H9 (cell line): ENCODE measurements around the gene PLCH2. TPM values are rescaled to one million over a fixed set of nuclear protein-coding genes. Genes with fewer than 3 reads are reported as not detected.
A peak's percentile ranks its signal among the peaks of the same experiment; 100 is the strongest.

Source experiments
- DNase-seq: peaks from one replicate; pipeline ENCODE4 v3.0.0-alpha.2; 2017
- H2AFZ ChIP-seq: one replicate; pipeline ENCODE4 v1.6.1; 2013; ENCODE audit warnings: mild to moderate bottlenecking, low read length, control low read depth, moderate library complexity
- H2AK5ac ChIP-seq: 2 replicates; pipeline ENCODE4 v1.6.1; 2013; ENCODE audit warnings: low read length, control low read depth, mixed read lengths; ENCODE audit not compliant: insufficient read length
- H2BK120ac ChIP-seq: one replicate; pipeline ENCODE4 v1.6.1; 2013; ENCODE audit warnings: low read depth, mild to moderate bottlenecking, low read length, control low read depth, inconsistent platforms; ENCODE audit not compliant: poor library complexity, severe bottlenecking
- H2BK12ac ChIP-seq: 2 replicates; pipeline ENCODE4 v1.6.1; 2013; ENCODE audit warnings: low read length, control low read depth, mixed read lengths, low read depth; ENCODE audit not compliant: insufficient read length
- H2BK15ac ChIP-seq: 2 replicates; pipeline ENCODE4 v1.6.1; 2013; ENCODE audit warnings: low read depth, low read length, control low read depth
- H2BK20ac ChIP-seq: one replicate; pipeline ENCODE4 v1.6.1; 2013; ENCODE audit warnings: low read depth, mild to moderate bottlenecking, low read length, control low read depth, inconsistent platforms; ENCODE audit not compliant: poor library complexity, severe bottlenecking
- H2BK5ac ChIP-seq: 2 replicates; pipeline ENCODE4 v1.6.1; 2013; ENCODE audit warnings: low read length, control low read depth, mixed read lengths; ENCODE audit not compliant: insufficient read length
- H3K14ac ChIP-seq: 2 replicates; pipeline ENCODE4 v1.6.1; 2013; ENCODE audit warnings: low read length, control low read depth; ENCODE audit not compliant: insufficient read depth
- H3K18ac ChIP-seq: 2 replicates; pipeline ENCODE4 v1.6.1; 2013; ENCODE audit warnings: low read depth, mild to moderate bottlenecking, mixed read lengths, low read length, control low read depth; ENCODE audit not compliant: insufficient read length
- H3K23ac ChIP-seq: 2 replicates; pipeline ENCODE4 v1.6.1; 2013; ENCODE audit warnings: low read length, control low read depth, mixed read lengths, low read depth; ENCODE audit not compliant: insufficient read length
- H3K23me2 ChIP-seq: 2 replicates; pipeline ENCODE4 v1.6.1; 2013; ENCODE audit warnings: low read depth, mild to moderate bottlenecking, mixed read lengths, low read length, control low read depth; ENCODE audit not compliant: insufficient read length, poor library complexity, severe bottlenecking
- H3K27ac ChIP-seq: 2 replicates; pipeline ENCODE4 v1.5.1; 2013; ENCODE audit warnings: low read length, control low read depth, mixed read lengths, low read depth; ENCODE audit not compliant: insufficient read length
- H3K27me3 ChIP-seq: 2 replicates; pipeline ENCODE4 v1.6.1; 2013; ENCODE audit warnings: low read length, control low read depth, inconsistent platforms; ENCODE audit not compliant: insufficient read depth
- H3K4ac ChIP-seq: 2 replicates; pipeline ENCODE4 v1.6.1; 2013; ENCODE audit warnings: low read depth, mild to moderate bottlenecking, control low read depth, inconsistent platforms, low read length, moderate library complexity
- H3K4me1 ChIP-seq: 2 replicates; pipeline ENCODE4 v1.6.1; 2013; ENCODE audit warnings: low read length, control low read depth, inconsistent platforms; ENCODE audit not compliant: insufficient read depth
- H3K4me2 ChIP-seq: 2 replicates; pipeline ENCODE4 v1.6.1; 2013; ENCODE audit warnings: low read length, control low read depth, mixed read lengths; ENCODE audit not compliant: insufficient read length, insufficient read depth
- H3K56ac ChIP-seq: 2 replicates; pipeline ENCODE4 v1.6.1; 2013; ENCODE audit warnings: low read depth, mild to moderate bottlenecking, mixed read lengths, low read length, control low read depth; ENCODE audit not compliant: insufficient read length
- H3K79me1 ChIP-seq: 2 replicates; pipeline ENCODE4 v1.6.1; 2013; ENCODE audit warnings: low read depth, mild to moderate bottlenecking, moderate library complexity, low read length, control low read depth, inconsistent platforms; ENCODE audit not compliant: insufficient read depth, poor library complexity, severe bottlenecking
- H3K79me2 ChIP-seq: 2 replicates; pipeline ENCODE4 v1.6.1; 2013; ENCODE audit warnings: low read length, control low read depth, inconsistent platforms; ENCODE audit not compliant: insufficient read depth
- H3K9ac ChIP-seq: 2 replicates; pipeline ENCODE4 v1.6.1; 2013; ENCODE audit warnings: low read length, control low read depth, mixed read lengths; ENCODE audit not compliant: insufficient read length; ENCODE audit errors: extremely low read depth
- H3K9me3 ChIP-seq: one replicate; pipeline ENCODE4 v1.6.1; 2013; ENCODE audit warnings: low read depth, low read length, inconsistent platforms; ENCODE audit not compliant: control insufficient read depth
- H3T11ph ChIP-seq: one replicate; pipeline ENCODE4 v1.6.1; 2013; ENCODE audit warnings: mild to moderate bottlenecking, low read length, control low read depth, inconsistent platforms
- H4K20me1 ChIP-seq: one replicate; pipeline ENCODE4 v1.6.1; 2013; ENCODE audit not compliant: control insufficient read depth, insufficient read length, insufficient read depth
- H4K5ac ChIP-seq: 2 replicates; pipeline ENCODE4 v1.6.1; 2013; ENCODE audit warnings: low read depth, mild to moderate bottlenecking, mixed read lengths, low read length, control low read depth; ENCODE audit not compliant: insufficient read length
- H4K8ac ChIP-seq: replicated peaks from 2 replicates; pipeline ENCODE4 v1.6.1; 2013; ENCODE audit warnings: low read length, control low read depth, mixed read lengths, low read depth; ENCODE audit not compliant: insufficient read length
- H4K91ac ChIP-seq: 2 replicates; pipeline ENCODE4 v1.6.1; 2013; ENCODE audit warnings: low read depth, mild to moderate bottlenecking, moderate library complexity, mixed read lengths, low read length, control low read depth; ENCODE audit not compliant: insufficient read length
- H3K27ac Mint-ChIP-seq, 3 experiments: 2 replicates in 2 of 3; 3 replicates in 1 of 3; pipeline ENCODE4 v1.8.0; 2020 to 2021; ENCODE audit warnings: mixed read lengths in 3 of 3, mild to moderate bottlenecking in 1 of 3, moderate library complexity in 1 of 3
- H3K27me3 Mint-ChIP-seq: 2 replicates; pipeline ENCODE4 v1.8.0; 2021; ENCODE audit warnings: low read depth, mild to moderate bottlenecking, moderate library complexity, mixed read lengths
- H3K36me3 Mint-ChIP-seq, 3 experiments: 2 replicates in 2 of 3; 3 replicates in 1 of 3; pipeline ENCODE4 v1.8.0; 2020 to 2021; ENCODE audit warnings: low read depth in 3 of 3, mixed read lengths in 3 of 3; ENCODE audit not compliant: insufficient read depth in 1 of 3
- H3K4me1 Mint-ChIP-seq, 2 experiments: 2 replicates each; pipeline ENCODE4 v1.8.0; 2020; ENCODE audit warnings: mixed read lengths in 2 of 2
- H3K4me3 Mint-ChIP-seq, 2 experiments: 2 replicates in 1 of 2; 3 replicates in 1 of 2; pipeline ENCODE4 v1.8.0; 2020 to 2021; ENCODE audit warnings: mild to moderate bottlenecking in 2 of 2, mixed read lengths in 2 of 2, moderate library complexity in 1 of 2
- H3K9me3 Mint-ChIP-seq, 2 experiments: 2 replicates in 1 of 2; 3 replicates in 1 of 2; pipeline ENCODE4 v1.8.0; 2020; ENCODE audit warnings: mild to moderate bottlenecking in 2 of 2, mixed read lengths in 2 of 2, moderate library complexity in 1 of 2
- WGBS: extraction: QIAGEN DNeasy Blood & Tissue Kit; methylation state at CpG from one replicate; pipeline ENCODE4 v1.1.7; 2013; ENCODE audit warnings: missing lambda C conversion rate, low lambda C conversion rate, mixed read lengths; ENCODE audit not compliant: insufficient read length; ENCODE audit errors: extremely low coverage; 5-methylcytosine and 5-hydroxymethylcytosine counted together
- total RNA-seq: library from RNA; stranded (reverse); gene quantifications from 2 replicates; pipeline ENCODE4 v1.2.1, GENCODE V29; 2021
- TF ChIP-seq, protein P1 (sequence below): fragments of 200-600 bp; sonication (generic); conservative IDR thresholded peaks from 3 replicates; pipeline ENCODE4 v1.8.0; 2021; ENCODE audit warnings: antibody characterized with exemption, mild to moderate bottlenecking

PLCH2 gene
- total RNA-seq, 1 experiment from 2014 or later = 0.09 TPM

DNA sequence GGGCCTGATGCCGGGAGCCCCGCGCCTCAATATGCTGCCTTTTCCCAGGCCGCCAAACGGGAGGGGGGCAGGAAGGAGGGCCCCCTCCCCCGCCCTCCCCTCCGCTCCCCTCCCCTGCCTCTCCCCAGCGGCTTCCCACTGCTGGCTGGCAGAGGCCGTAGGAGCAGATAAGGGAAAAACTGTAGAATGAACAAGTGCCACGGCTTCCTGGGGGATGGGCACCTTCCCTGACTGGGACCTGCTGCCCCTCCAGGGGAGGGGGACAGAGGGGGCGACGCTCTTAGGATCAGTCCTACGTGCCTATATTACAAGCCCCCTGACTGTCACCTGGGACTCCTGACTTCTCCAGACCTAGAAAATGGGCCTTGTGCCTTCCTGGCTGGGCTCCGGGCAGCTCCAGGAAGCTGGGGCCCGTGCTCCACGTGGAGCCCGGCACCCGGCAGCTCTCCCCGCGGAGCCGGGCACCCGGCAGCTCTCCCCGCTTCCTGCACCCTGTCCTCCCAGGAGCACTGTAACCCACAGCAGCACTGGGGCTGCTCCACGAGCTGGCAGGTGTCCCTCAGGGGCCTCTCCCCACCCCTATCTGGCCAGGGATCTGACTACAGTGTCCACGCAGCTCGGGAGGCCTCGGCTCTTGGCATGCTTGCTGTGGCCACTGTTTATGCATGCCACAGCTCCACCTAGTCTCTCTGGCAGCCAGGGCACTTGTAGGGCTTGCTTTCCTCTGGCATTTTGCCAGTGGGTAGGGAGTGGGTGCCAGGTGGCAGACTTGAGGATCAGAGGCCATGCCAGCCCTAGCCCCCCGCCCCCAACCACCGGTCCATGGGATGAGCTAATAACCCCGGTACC is 54.6 kb downstream of the PLCH2 start:
- peaks cover 3% of the 10 kb centered on the region for H4K20me1 ChIP-seq
- no peak for DNase-seq
- H3K79me1 ChIP-seq = no peaks in the 10 kb centered on the region
- Mint-ChIP-seq H3K27ac (no peak overlapping the region), H3K27me3 (peaks cover 87% of the 10 kb centered on the region), H3K9me3 (no peaks in the 10 kb centered on the region; a peak in 1 of 5 replicates), H3K36me3 (no peaks in the 10 kb centered on the region; a peak in 1 of 7 replicates), H3K4me1 (peaks cover 19 to 24% of the 10 kb centered on the region in 2 experiments), H3K4me3 (no peak overlapping the region; a peak in 1 of 5 replicates)
- no peak overlapping the region for H4K5ac ChIP-seq
- H3T11ph ChIP-seq = no peak overlapping the region
- peaks cover 40% of the 10 kb centered on the region; the same call in 1 of the 2 replicates for H3K27me3 ChIP-seq
- H2BK15ac ChIP-seq = no peak overlapping the region
- no CpG with 5 or more reads among the region's 30 CpGs for WGBS
- H3K9ac ChIP-seq = no peak overlapping the region
- no peak overlapping the region for H3K18ac ChIP-seq
- H2AFZ ChIP-seq = no peak overlapping the region
- no peak overlapping the region for H2BK120ac ChIP-seq
- H3K79me2 ChIP-seq = no peaks in the 10 kb centered on the region
- H3K9me3 ChIP-seq = no peaks in the 10 kb centered on the region
- peaks cover 6% of the 10 kb centered on the region for H3K23me2 ChIP-seq
- H3K4ac ChIP-seq = no peak overlapping the region
- no peaks in the 10 kb centered on the region; the same call in 1 of the 2 replicates for H3K4me1 ChIP-seq
- no peak overlapping the region for H2BK12ac ChIP-seq
- H2BK20ac ChIP-seq = no peak overlapping the region
- no peak overlapping the region for H3K23ac ChIP-seq
- H3K4me2 ChIP-seq = peak overlapping the region; percentile 35
- no peak overlapping the region for H3K56ac ChIP-seq
- no peak overlapping the region for H4K91ac ChIP-seq
- no peak overlapping the region for H4K8ac ChIP-seq
- no peak overlapping the region for H2BK5ac ChIP-seq
- no peak overlapping the region for H3K14ac ChIP-seq
- no peak overlapping the region for H3K27ac ChIP-seq
- TF ChIP-seq, protein P1, sequence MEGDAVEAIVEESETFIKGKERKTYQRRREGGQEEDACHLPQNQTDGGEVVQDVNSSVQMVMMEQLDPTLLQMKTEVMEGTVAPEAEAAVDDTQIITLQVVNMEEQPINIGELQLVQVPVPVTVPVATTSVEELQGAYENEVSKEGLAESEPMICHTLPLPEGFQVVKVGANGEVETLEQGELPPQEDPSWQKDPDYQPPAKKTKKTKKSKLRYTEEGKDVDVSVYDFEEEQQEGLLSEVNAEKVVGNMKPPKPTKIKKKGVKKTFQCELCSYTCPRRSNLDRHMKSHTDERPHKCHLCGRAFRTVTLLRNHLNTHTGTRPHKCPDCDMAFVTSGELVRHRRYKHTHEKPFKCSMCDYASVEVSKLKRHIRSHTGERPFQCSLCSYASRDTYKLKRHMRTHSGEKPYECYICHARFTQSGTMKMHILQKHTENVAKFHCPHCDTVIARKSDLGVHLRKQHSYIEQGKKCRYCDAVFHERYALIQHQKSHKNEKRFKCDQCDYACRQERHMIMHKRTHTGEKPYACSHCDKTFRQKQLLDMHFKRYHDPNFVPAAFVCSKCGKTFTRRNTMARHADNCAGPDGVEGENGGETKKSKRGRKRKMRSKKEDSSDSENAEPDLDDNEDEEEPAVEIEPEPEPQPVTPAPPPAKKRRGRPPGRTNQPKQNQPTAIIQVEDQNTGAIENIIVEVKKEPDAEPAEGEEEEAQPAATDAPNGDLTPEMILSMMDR = no peak
- no peak overlapping the region for H2AK5ac ChIP-seq
